K562 (cell line): Measurements from ENCODE around the gene KCNC3. TPM values are rescaled to one million over a fixed set of nuclear protein-coding genes. Genes with fewer than 3 reads are reported as not detected.

Experiments used
- ATAC-seq: fragments of 200-7000 bp; cut with Tn5 transposase; 3 replicates; pipeline ENCODE4 v1.9.1; 2020; ENCODE audit warnings: moderate library complexity
- BruUV-seq: library from RNA; stranded (reverse); fragments of 400-500 nt; replicated peaks from 2 replicates; lab custom pipeline; 2021; lab: Mats Ljungman, UMichigan
- CTCF ChIA-PET: fragments of 300-600 bp; formaldehyde crosslinking; extraction: SDS; loops from one replicate; lab custom pipeline; 2021; ENCODE audit warnings: low intra/inter-chr PET ratio; lab: Yijun Ruan, JAX
- POLR2A ChIA-PET: fragments of 300-600, 350-650 bp; sonication (Branson Sonifier 250); formaldehyde crosslinking; extraction: SDS; loops from one replicate; lab custom pipeline; 2021; ENCODE audit warnings: antibody characterized with exemption, inconsistent platforms; lab: Yijun Ruan, JAX
- DNase-seq, 4 experiments: peaks; one replicate each; pipeline versions ENCODE4 v3.0.0 to v3.0.0-alpha.2; 2011 to 2018; ENCODE audit warnings: low spot score in 3 of 4, mixed read lengths in 3 of 4; ENCODE audit errors: extremely low read depth in 1 of 4
- FAIRE-seq: peaks from 2 replicates; lab custom pipeline; 2011; peaks lifted over from hg19 to GRCh38; lab: Jason Lieb, UNC
- H2AFZ ChIP-seq: 2 replicates; pipeline ENCODE4 v1.6.0; 2011; ENCODE audit warnings: low read depth, low read length, control low read depth, inconsistent platforms
- H3K27ac ChIP-seq: fragments of 200-600 bp; 3 replicates; pipeline ENCODE4 v1.8.0; 2011; ENCODE audit warnings: low read depth, mild to moderate bottlenecking, control low read depth, inconsistent platforms, low read length, moderate library complexity, mixed read lengths; ENCODE audit errors: extremely low read depth
- H3K27me3 ChIP-seq, 2 experiments: fragments of 300-600 bp in 1 of 2; 2 replicates in 1 of 2; 3 replicates in 1 of 2; pipeline versions ENCODE4 v1.6.0 to v1.8.0; 2011; ENCODE audit warnings: inconsistent platforms in 2 of 2, low read length in 2 of 2, mild to moderate bottlenecking in 1 of 2, mixed read lengths in 1 of 2, moderate library complexity in 1 of 2; ENCODE audit not compliant: control insufficient read depth in 2 of 2, insufficient read depth in 2 of 2
- H3K36me3 ChIP-seq: fragments of 300-600 bp; 3 replicates; pipeline ENCODE4 v1.8.0; 2011; ENCODE audit warnings: mild to moderate bottlenecking, low read length, inconsistent platforms; ENCODE audit not compliant: control insufficient read depth, insufficient read depth
- H3K4me1 ChIP-seq, 2 experiments: fragments of 200-600 bp in 1 of 2; replicated peaks in 1 of 2; 2 replicates in 1 of 2; 3 replicates in 1 of 2; pipeline versions ENCODE4 v1.5.1 to v1.8.0; 2011; ENCODE audit warnings: inconsistent platforms in 2 of 2, low read length in 2 of 2, mild to moderate bottlenecking in 1 of 2, mixed read lengths in 1 of 2, moderate library complexity in 1 of 2; ENCODE audit not compliant: control insufficient read depth in 2 of 2, insufficient read depth in 2 of 2
- H3K4me2 ChIP-seq: 2 replicates; pipeline ENCODE4 v1.6.1; 2011; ENCODE audit warnings: low read length, control low read depth, inconsistent platforms, mixed read lengths; ENCODE audit not compliant: insufficient read depth
- H3K4me3 ChIP-seq: fragments of 200-600 bp; sonication (generic), shearing (Covaris generic); 2 replicates; pipeline ENCODE4 v1.5.1; 2016; ENCODE audit warnings: control low read depth, inconsistent platforms
- H3K79me2 ChIP-seq: fragments of 200-600 bp; 3 replicates; pipeline ENCODE4 v1.8.0; 2011; ENCODE audit warnings: low read length, inconsistent platforms; ENCODE audit not compliant: control insufficient read depth, insufficient read depth
- H3K9ac ChIP-seq, 2 experiments: 2 replicates each; pipeline versions ENCODE4 v1.6.0 to v1.6.1; 2011; ENCODE audit warnings: low read depth in 2 of 2, low read length in 2 of 2, control low read depth in 1 of 2, inconsistent platforms in 1 of 2, mild to moderate bottlenecking in 1 of 2, mixed read lengths in 1 of 2; ENCODE audit not compliant: insufficient read depth in 1 of 2
- H3K9me1 ChIP-seq: one replicate; pipeline ENCODE4 v1.6.0; 2011; ENCODE audit warnings: inconsistent platforms, mild to moderate bottlenecking, low read length, moderate library complexity; ENCODE audit not compliant: control insufficient read depth, insufficient read depth
- H3K9me3 ChIP-seq: replicated peaks from 2 replicates; pipeline ENCODE4 v1.5.1; 2011; ENCODE audit warnings: low read depth, low read length, inconsistent platforms; ENCODE audit not compliant: control insufficient read depth, insufficient read depth
- H4K20me1 ChIP-seq: replicated peaks from 2 replicates; pipeline ENCODE4 v1.6.1; 2011; ENCODE audit warnings: low read length, inconsistent platforms, mixed read lengths; ENCODE audit not compliant: control insufficient read depth, insufficient read depth
- CBFA2T3 ChIP-seq: fragments of 450-650 bp; IDR thresholded peaks from 2 replicates; pipeline ENCODE4 v1.6.1; 2017
- CREBBP ChIP-seq: IDR thresholded peaks from one replicate; pipeline ENCODE4 v1.6.1; 2012; ENCODE audit warnings: low read depth, mild to moderate bottlenecking, control low read depth, inconsistent platforms, low read length
- DEAF1 ChIP-seq: fragments of 450-650 bp; formaldehyde crosslinking; IDR thresholded peaks from 2 replicates; pipeline ENCODE4 v1.4.0; 2020; ENCODE audit warnings: mild to moderate bottlenecking, moderate library complexity
- GTF3C2 ChIP-seq: IDR thresholded peaks from 3 replicates; pipeline ENCODE4 v1.6.1; 2011; ENCODE audit warnings: borderline replicate concordance, mild to moderate bottlenecking, moderate library complexity; ENCODE audit not compliant: insufficient read length; ENCODE audit errors: extremely low read depth
- HDAC8 ChIP-seq: fragments of 450-650 bp; IDR thresholded peaks from 2 replicates; pipeline ENCODE4 v1.6.1; 2016; ENCODE audit warnings: mild to moderate bottlenecking, missing genetic modification characterization, moderate library complexity, missing compliant biosample characterization
- IRF9 ChIP-seq: fragments of 450-650 bp; IDR thresholded peaks from 2 replicates; pipeline ENCODE4 v1.6.1; 2016; ENCODE audit warnings: missing biosample characterization, missing genetic modification characterization
- JUNB ChIP-seq: fragments of 450-650 bp; formaldehyde crosslinking; conservative IDR thresholded peaks from 2 replicates; pipeline ENCODE4 v1.4.0; 2020; ENCODE audit warnings: mild to moderate bottlenecking
- NR1H2 ChIP-seq: sonication (generic); formaldehyde crosslinking; IDR thresholded peaks from 2 replicates; pipeline ENCODE4 v1.4.0; 2020; ENCODE audit warnings: mild to moderate bottlenecking, missing genetic modification reagents
- RBM25 ChIP-seq: fragments of 200-400 bp; formaldehyde crosslinking; IDR thresholded peaks from 2 replicates; pipeline ENCODE4 v1.6.1; 2018; ENCODE audit warnings: low read length, low read depth, moderate library complexity; ENCODE audit not compliant: severe bottlenecking
- RHOXF2B ChIP-seq: fragments of 250-450 bp; sonication (Bioruptor Pico); conservative IDR thresholded peaks from 2 replicates; pipeline ENCODE4 v1.5.1; 2021
- SLC30A9 ChIP-seq: fragments of 250-450 bp; sonication (Bioruptor Pico); IDR thresholded peaks from 2 replicates; pipeline ENCODE4 v1.8.0; 2022; ENCODE audit warnings: mild to moderate bottlenecking, moderate library complexity
- TSC22D4 ChIP-seq: fragments of 450-650 bp; IDR thresholded peaks from 2 replicates; pipeline ENCODE4 v1.6.1; 2016; ENCODE audit warnings: missing genetic modification characterization, missing biosample characterization, control low read depth
- ZNF699 ChIP-seq: fragments of 250-450 bp; sonication (Bioruptor Pico); IDR thresholded peaks from 2 replicates; pipeline ENCODE4 v1.8.0; 2021; ENCODE audit warnings: mild to moderate bottlenecking, moderate library complexity; ENCODE audit not compliant: insufficient replicate concordance
- ZSCAN32 ChIP-seq: fragments of 450-650 bp; formaldehyde crosslinking; IDR thresholded peaks from 2 replicates; pipeline ENCODE4 v1.4.0; 2020; ENCODE audit warnings: mild to moderate bottlenecking, moderate library complexity
- in situ Hi-C: fragments of 300-500 bp; cut with MboI; formaldehyde crosslinking; loops from 4 replicates; pipeline ENCODE4 v1.15.0; 2018; ENCODE audit warnings: inconsistent platforms, mixed read lengths
- intact Hi-C: fragments of 100-400 bp; cut with micrococcal nuclease; formaldehyde crosslinking; loops from 2 replicates; pipeline ENCODE4 v1.14.2; 2022
- polyA plus RNA-seq, 8 experiments: library from polyadenylated mRNA; depleted of rRNA in 4 of 8; stranded (reverse) in 5 of 8; unstranded in 3 of 8; fragments of >200 nt; fragmentation: Nextera tagmentation in 2 of 8; fragmentation: Illumina TruSeq in 1 of 8; extraction: Ambion mirVana in 2 of 8; extraction: Trizol in 1 of 8; gene quantifications; 2 replicates each; pipeline versions ENCODE4 v1.2.1 to v1.2.3, GENCODE V29; 2011 to 2014; ENCODE audit warnings: inconsistent platforms in 1 of 8, missing spikeins in 1 of 8
- total RNA-seq, 7 experiments: library from RNA; depleted of rRNA in 6 of 7; stranded (reverse); fragments of >200 nt in 6 of 7; fragmentation: Illumina TruSeq in 2 of 7; extraction: Trizol in 2 of 7; gene quantifications; 2 replicates each; pipeline versions ENCODE4 v1.2.1 to v1.2.3, GENCODE V29; 2011 to 2021; ENCODE audit warnings: low replicate concordance in 1 of 7

The KCNC3 gene
- total and polyA plus RNA-seq, 9 of the 15 experiments (the other 6 are each of a cell fraction or from before 2014, with no cell fraction given), result 0.03 to 26.2 (median 2.0) TPM

GRCh38 chr19:50308991-50309390 lies 20.2 kb downstream of the KCNC3 start (continued):
- TF ChIP-seq SLC30A9 (CRISPR knock-in tag), result no peak
- no peak for TF ChIP-seq CREBBP
- no peak for TF ChIP-seq JUNB (CRISPR knock-in tag)
- TF ChIP-seq DEAF1 (CRISPR knock-in tag), result no peak
- TF ChIP-seq IRF9, result no peak
- TF ChIP-seq HDAC8 (tag), result no peak
- no peak for TF ChIP-seq ZNF699 (CRISPR knock-in tag)
- no peak for TF ChIP-seq RHOXF2B (CRISPR knock-in tag)

GRCh38 chr19:50303558-50303957 lies 25.6 kb downstream of the KCNC3 start:
- intact Hi-C loops (no loop called here), in situ Hi-C loops (no loop called here)
- BruUV-seq, result no TSS peak
- 0 out of 2 replicates have a peak, but pooled peaks cover 4% of the 10 kb centered on the region for H4K20me1 ChIP-seq
- H3K9me1 ChIP-seq, result no peaks in the 10 kb centered on the region
- H3K27me3 ChIP-seq, result peaks cover 30 to 33% of the 10 kb centered on the region in 2 experiments
- no peaks in the 10 kb centered on the region for H3K79me2 ChIP-seq
- H3K9ac ChIP-seq, result no peak overlapping the region
- H3K36me3 ChIP-seq, result no peaks in the 10 kb centered on the region
- FAIRE-seq, result no peak
- no peak for DNase-seq
- ATAC-seq, result no peak
- H2AFZ ChIP-seq, result no peak overlapping the region
- no peak overlapping the region for H3K4me2 ChIP-seq
- no peak for TF ChIP-seq TSC22D4 (tag)
- no peak for TF ChIP-seq NR1H2 (CRISPR knock-in tag)
- no peak for TF ChIP-seq ZSCAN32 (CRISPR knock-in tag)
- 0 out of 2 replicates have a peak, but pooled peaks have one; percentile 17 for TF ChIP-seq CBFA2T3
- TF ChIP-seq GTF3C2, result no peak
- peak; percentile 81 for TF ChIP-seq RBM25
- no peaks in the 10 kb centered on the region for H3K9me3 ChIP-seq
- CTCF ChIA-PET, result no interaction called here
- no peak overlapping the region for H3K4me3 ChIP-seq
- POLR2A ChIA-PET, result no interaction called here
- H3K4me1 ChIP-seq, result peaks cover 0 to 4% of the 10 kb centered on the region in 2 experiments; a peak in 3 of 5 replicates
- H3K27ac ChIP-seq, result no peak overlapping the region
